DND-41 (cell line): ENCODE measurements around the gene FHIT.
A peak's percentile ranks its signal among the peaks of the same experiment; 100 is the strongest.

Source experiments
- ATAC-seq: fragments of 200-7000 bp; cut with Tn5 transposase; 3 replicates; pipeline ENCODE4 v1.9.1; 2021; ENCODE audit warnings: low read depth; ENCODE audit not compliant: insufficient read depth
- DNase-seq: peaks from one replicate; pipeline ENCODE4 v3.0.0-alpha.2; 2020
- H2AFZ ChIP-seq: 2 replicates; pipeline ENCODE4 v1.6.0; 2012; ENCODE audit warnings: low read depth, low read length
- H3K27ac ChIP-seq: 2 replicates; pipeline ENCODE4 v1.5.1; 2012; ENCODE audit warnings: low read length, inconsistent platforms
- H3K27me3 ChIP-seq: fragments of 200-600 bp; sonication (generic); 2 replicates; pipeline ENCODE4 v1.6.0; 2012; ENCODE audit warnings: low read length, mild to moderate bottlenecking, inconsistent platforms; ENCODE audit not compliant: insufficient read depth, poor library complexity
- H3K36me3 ChIP-seq: 2 replicates; pipeline ENCODE4 v1.5.1; 2012; ENCODE audit warnings: low read length, inconsistent platforms; ENCODE audit not compliant: insufficient read depth
- H3K4me1 ChIP-seq: 2 replicates; pipeline ENCODE4 v1.5.1; 2012; ENCODE audit warnings: mild to moderate bottlenecking, low read length; ENCODE audit not compliant: insufficient read depth
- H3K4me2 ChIP-seq: 2 replicates; pipeline ENCODE4 v1.6.0; 2012; ENCODE audit warnings: mild to moderate bottlenecking, moderate library complexity, low read length, inconsistent platforms; ENCODE audit not compliant: insufficient read depth
- H3K4me3 ChIP-seq, 2 experiments: fragments of 200-600 bp in 1 of 2; shearing (Covaris generic) in 1 of 2; 2 replicates each; pipeline ENCODE4 v1.5.1; 2012 to 2016; ENCODE audit warnings: inconsistent platforms in 2 of 2, low read length in 2 of 2, mild to moderate bottlenecking in 2 of 2, low read depth in 1 of 2, moderate library complexity in 1 of 2
- H3K79me2 ChIP-seq: 2 replicates; pipeline ENCODE4 v1.6.0; 2012; ENCODE audit warnings: low read length, inconsistent platforms; ENCODE audit not compliant: insufficient read depth
- H3K9ac ChIP-seq: 2 replicates; pipeline ENCODE4 v1.6.0; 2012; ENCODE audit warnings: low read depth, mild to moderate bottlenecking, inconsistent platforms, low read length, moderate library complexity
- H3K9me3 ChIP-seq: 2 replicates; pipeline ENCODE4 v1.5.1; 2012; ENCODE audit warnings: low read length, moderate library complexity, mild to moderate bottlenecking, inconsistent platforms; ENCODE audit not compliant: insufficient read depth, severe bottlenecking
- H4K20me1 ChIP-seq: 2 replicates; pipeline ENCODE4 v1.6.0; 2012; ENCODE audit warnings: low read length; ENCODE audit not compliant: insufficient read depth
- CTCF ChIP-seq: IDR thresholded peaks from 2 replicates; pipeline ENCODE4 v1.5.1; 2012; ENCODE audit warnings: borderline replicate concordance, low read length, moderate library complexity, mild to moderate bottlenecking; ENCODE audit not compliant: poor library complexity, severe bottlenecking; ENCODE audit errors: extremely low read depth
- EZH2 ChIP-seq: IDR thresholded peaks from 3 replicates; pipeline ENCODE4 v1.6.1; 2012; ENCODE audit warnings: borderline replicate concordance, low read depth, mild to moderate bottlenecking, moderate library complexity, low read length, inconsistent platforms; ENCODE audit not compliant: severe bottlenecking

FHIT gene

GRCh38 chr3:60015032-60015705 is 1236.1 kb downstream of the FHIT start:
- Histone ChIP-seq H3K27ac (peak overlapping the region; percentile 65), H4K20me1 (no peaks in the 10 kb centered on the region), H3K27me3 (no peaks in the 10 kb centered on the region), H3K79me2 (peaks cover 60% of the 10 kb centered on the region), H2AFZ (no peak overlapping the region), H3K9ac (no peak overlapping the region), H3K4me3 (no peak overlapping the region), H3K4me2 (no peak overlapping the region), H3K9me3 (no peaks in the 10 kb centered on the region), H3K4me1 (peaks cover 94% of the 10 kb centered on the region), H3K36me3 (peaks cover 22% of the 10 kb centered on the region)
- TF ChIP-seq CTCF = no peak
- TF ChIP-seq EZH2 = no peak
- ATAC-seq (no peak), DNase-seq (no peak)

- no peak overlapping the region for H3K4me2 ChIP-seq
- no peak for ATAC-seq
Measured at GRCh38 chr3:60013241-60013640, 1238.0 kb downstream of the FHIT start.

GRCh38 chr3:60011218-60011617 is 1240.0 kb downstream of the FHIT start:
- H3K79me2 ChIP-seq = peaks cover 44% of the 10 kb centered on the region
- peak overlapping the region; percentile 31 for H2AFZ ChIP-seq
- H4K20me1 ChIP-seq = no peaks in the 10 kb centered on the region
- peak overlapping the region; percentile 60 for H3K4me2 ChIP-seq
- peaks cover 49% of the 10 kb centered on the region for H3K36me3 ChIP-seq
- H3K4me3 ChIP-seq = peak overlapping the region in 1 of 2 experiments; percentile 42; a peak in 2 of 4 replicates
- H3K9me3 ChIP-seq = no peaks in the 10 kb centered on the region
- no peaks in the 10 kb centered on the region for H3K27me3 ChIP-seq
- no peak for DNase-seq
- TF ChIP-seq CTCF = no peak
- H3K9ac ChIP-seq = peak overlapping the region; percentile 55
- peaks cover 65% of the 10 kb centered on the region for H3K4me1 ChIP-seq
- no peak for ATAC-seq
- peak overlapping the region; percentile 85 for H3K27ac ChIP-seq

More at GRCh38 chr3:60013241-60013640, 1238.0 kb downstream of the FHIT start:
- Histone ChIP-seq H3K4me1 (peaks cover 85% of the 10 kb centered on the region), H3K27me3 (no peaks in the 10 kb centered on the region), H3K79me2 (peaks cover 56% of the 10 kb centered on the region), H4K20me1 (no peaks in the 10 kb centered on the region), H3K9ac (no peak overlapping the region), H3K27ac (peak overlapping the region; percentile 55), H2AFZ (no peak overlapping the region), H3K4me3 (no peak overlapping the region), H3K9me3 (no peaks in the 10 kb centered on the region), H3K36me3 (peaks cover 39% of the 10 kb centered on the region)
- TF ChIP-seq EZH2 (no peak), CTCF (no peak)
- DNase-seq = no peak

GRCh38 chr3:60010781-60011180 is 1240.5 kb downstream of the FHIT start:
- Histone ChIP-seq H3K9me3 (no peaks in the 10 kb centered on the region), H3K4me1 (peaks cover 61% of the 10 kb centered on the region), H3K79me2 (peaks cover 39% of the 10 kb centered on the region), H3K36me3 (peaks cover 48% of the 10 kb centered on the region), H2AFZ (peak overlapping the region; percentile 31), H3K27me3 (no peaks in the 10 kb centered on the region), H4K20me1 (no peaks in the 10 kb centered on the region), H3K27ac (peak overlapping the region; percentile 85), H3K4me3 (peak overlapping the region in 1 of 2 experiments; percentile 42; a peak in 3 of 4 replicates), H3K4me2 (peak overlapping the region; percentile 60), H3K9ac (peak overlapping the region; percentile 55)
- ATAC-seq (peak; percentile 100), DNase-seq (peak; percentile 85)
- TF ChIP-seq CTCF (no peak), EZH2 (no peak)
